ENCODE measurements around the gene BACE1-AS. TPM values are rescaled to one million over a fixed set of nuclear protein-coding genes. Genes with fewer than 3 reads are reported as not detected.

Gene BACE1-AS
- total and polyA plus RNA-seq, 4 donors: 1.3 to 11.5 (median 7.4) TPM

GRCh38 chr11:117281159-117281558 lies 10.0 kb upstream of the BACE1-AS start:
- WGBS, 2 donors: 48 to 63% methylated on average over 6 of the region's 6 CpGs
- H3K27me3 ChIP-seq (ENCODE audit: control insufficient read depth in 1 of 2, insufficient read depth in 2 of 2, low read length in 1 of 2): no peaks in the 10 kb centered on the region
- no peaks in the 10 kb centered on the region for H3K9me3 ChIP-seq (ENCODE audit: control insufficient read depth, low read length)
- no peaks in the 10 kb centered on the region for H3K4me1 ChIP-seq (ENCODE audit: control insufficient read depth in 1 of 2, insufficient read depth in 2 of 2, low read length in 2 of 2)
- no peak overlapping the region for H3K4me3 ChIP-seq (ENCODE audit: low read length in 2 of 2)
- peaks cover 0 to 4% of the 10 kb centered on the region in 2 donors for H3K36me3 ChIP-seq (ENCODE audit: control insufficient read depth in 1 of 2, insufficient read depth in 2 of 2, low read length in 1 of 2)
- ATAC-seq (ENCODE audit: low FRiP score) (no peak), DNase-seq (no peak)
- intact Hi-C loops (cut with DNase I): no loop called here
- no peak overlapping the region for H3K27ac ChIP-seq (ENCODE audit: low read depth in 1 of 2, low read length in 2 of 2)

DNA sequence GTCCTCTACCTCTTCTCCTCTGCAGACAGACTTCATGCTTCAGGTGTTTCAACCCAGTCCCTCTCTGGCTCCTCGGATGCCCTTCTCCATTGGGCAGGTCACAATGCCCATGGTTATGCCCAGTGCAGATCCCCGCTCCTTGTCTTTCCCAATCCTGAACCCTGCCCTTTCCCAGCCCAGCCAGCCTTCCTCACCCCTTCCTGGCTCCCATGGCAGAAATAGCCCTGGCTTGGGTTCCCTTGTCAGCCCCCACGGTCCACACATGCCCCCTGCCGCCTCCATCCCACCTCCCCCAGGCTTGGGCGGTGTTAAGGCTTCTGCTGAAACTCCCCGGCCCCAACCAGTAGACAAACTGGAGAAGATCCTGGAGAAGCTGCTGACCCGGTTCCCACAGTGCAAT lies 9.3 kb upstream of the BACE1-AS start:
- no peak for DNase-seq
- Histone ChIP-seq H3K36me3 (ENCODE audit: control insufficient read depth in 1 of 2, insufficient read depth in 2 of 2, low read length in 1 of 2) (peaks cover 0 to 4% of the 10 kb centered on the region in 2 donors), H3K9me3 (ENCODE audit: control insufficient read depth, low read length) (no peaks in the 10 kb centered on the region), H3K27me3 (ENCODE audit: control insufficient read depth in 1 of 2, insufficient read depth in 2 of 2, low read length in 1 of 2) (no peaks in the 10 kb centered on the region), H3K27ac (ENCODE audit: low read depth in 1 of 2, low read length in 2 of 2) (no peak overlapping the region), H3K4me1 (ENCODE audit: control insufficient read depth in 1 of 2, insufficient read depth in 2 of 2, low read length in 2 of 2) (no peaks in the 10 kb centered on the region), H3K4me3 (ENCODE audit: low read length in 2 of 2) (no peak overlapping the region)
- intact Hi-C loops (cut with DNase I): no loop called here
- ATAC-seq (ENCODE audit: low FRiP score): no peak
- 94 to 95% methylated on average over 7 of the region's 7 CpGs for WGBS, 2 donors

DNA sequence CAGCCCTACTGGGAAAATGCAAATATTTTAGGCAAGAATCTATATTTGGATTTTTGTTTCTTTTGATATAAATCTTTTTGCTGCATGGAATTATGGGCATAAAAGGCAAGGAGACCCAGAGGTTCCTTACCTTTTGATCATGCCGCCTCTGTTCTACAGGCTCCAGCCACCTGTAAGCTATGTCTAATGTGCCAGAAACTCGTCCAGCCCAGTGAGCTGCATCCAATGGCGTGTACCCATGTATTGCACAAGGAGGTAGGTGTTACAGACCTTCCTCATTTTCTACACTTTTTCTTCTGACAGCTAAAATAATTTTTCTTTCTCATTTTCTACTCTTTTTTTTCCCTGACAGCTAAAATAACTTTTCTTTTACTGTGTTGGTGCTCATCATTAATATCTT lies 8.2 kb upstream of the BACE1-AS start:
- intact Hi-C loops (cut with DNase I): no loop called here
- ATAC-seq (ENCODE audit: low FRiP score) (no peak), DNase-seq (no peak)
- H3K4me3 ChIP-seq (ENCODE audit: low read length in 2 of 2): no peak overlapping the region
- no peak overlapping the region for H3K27ac ChIP-seq (ENCODE audit: low read depth in 1 of 2, low read length in 2 of 2)
- H3K4me1 ChIP-seq (ENCODE audit: control insufficient read depth in 1 of 2, insufficient read depth in 2 of 2, low read length in 2 of 2): no peaks in the 10 kb centered on the region
- peaks cover 0 to 4% of the 10 kb centered on the region in 2 donors for H3K36me3 ChIP-seq (ENCODE audit: control insufficient read depth in 1 of 2, insufficient read depth in 2 of 2, low read length in 1 of 2)
- no peaks in the 10 kb centered on the region for H3K27me3 ChIP-seq (ENCODE audit: control insufficient read depth in 1 of 2, insufficient read depth in 2 of 2, low read length in 1 of 2)
- WGBS, 2 donors: 89 to 94% methylated on average over 3 of the region's 3 CpGs
- no peaks in the 10 kb centered on the region for H3K9me3 ChIP-seq (ENCODE audit: control insufficient read depth, low read length)

DNA sequence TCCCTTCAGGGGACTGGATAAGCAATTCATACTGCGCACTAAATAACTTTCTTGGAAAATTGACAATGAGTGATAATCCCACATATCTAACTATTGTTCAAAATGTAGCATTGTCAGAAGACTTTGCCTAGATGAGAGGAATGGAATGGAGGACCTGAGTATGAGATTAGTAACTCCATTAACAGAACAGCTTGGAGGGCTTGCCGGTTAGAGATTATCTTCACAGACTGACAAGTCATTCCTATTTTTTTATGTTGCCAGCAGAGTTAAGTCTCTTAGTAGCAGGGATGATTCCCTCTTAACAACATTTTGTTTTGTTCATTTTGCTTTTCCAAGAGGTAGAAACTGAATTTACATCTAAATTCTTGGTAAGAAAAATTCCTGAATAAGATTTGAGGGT lies 7.1 kb upstream of the BACE1-AS start:
- no peak for ATAC-seq (ENCODE audit: low FRiP score)
- Histone ChIP-seq H3K27me3 (ENCODE audit: control insufficient read depth in 1 of 2, insufficient read depth in 2 of 2, low read length in 1 of 2) (no peaks in the 10 kb centered on the region), H3K4me3 (ENCODE audit: low read length in 2 of 2) (no peak overlapping the region), H3K4me1 (ENCODE audit: control insufficient read depth in 1 of 2, insufficient read depth in 2 of 2, low read length in 2 of 2) (no peaks in the 10 kb centered on the region), H3K27ac (ENCODE audit: low read depth in 1 of 2, low read length in 2 of 2) (no peak overlapping the region), H3K9me3 (ENCODE audit: control insufficient read depth, low read length) (no peaks in the 10 kb centered on the region), H3K36me3 (ENCODE audit: control insufficient read depth in 1 of 2, insufficient read depth in 2 of 2, low read length in 1 of 2) (peaks cover under 1 to 4% of the 10 kb centered on the region in 2 donors)
- intact Hi-C loops (cut with DNase I): no loop called here
- DNase-seq: no peak
- 95 to 97% methylated on average over 2 of the region's 2 CpGs for WGBS, 2 donors

DNA sequence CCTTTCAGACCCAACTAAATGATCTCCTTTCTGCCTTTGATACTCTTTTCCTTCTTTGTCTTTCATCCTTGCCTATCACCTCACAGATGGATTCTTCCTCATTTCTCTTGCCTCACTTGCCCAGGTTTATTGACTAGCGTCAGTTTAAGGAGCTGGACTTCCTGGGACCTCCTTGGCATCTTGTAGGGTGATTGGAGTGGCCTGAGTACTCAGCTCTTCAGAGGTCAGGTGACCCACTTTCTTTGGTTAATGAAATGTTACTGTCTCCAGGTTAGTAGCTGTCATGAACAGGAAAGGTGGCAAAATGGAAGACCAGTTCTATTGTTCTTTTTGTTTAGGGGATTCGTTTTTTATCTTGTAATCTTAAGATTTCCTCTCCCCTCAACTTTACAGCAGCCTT lies 4.6 kb upstream of the BACE1-AS start:
- Histone ChIP-seq H3K4me1 (ENCODE audit: control insufficient read depth in 1 of 2, insufficient read depth in 2 of 2, low read length in 2 of 2) (no peaks in the 10 kb centered on the region), H3K36me3 (ENCODE audit: control insufficient read depth in 1 of 2, insufficient read depth in 2 of 2, low read length in 1 of 2) (peaks cover 5 to 18% of the 10 kb centered on the region in 2 donors), H3K4me3 (ENCODE audit: low read length in 2 of 2) (no peak overlapping the region), H3K9me3 (ENCODE audit: control insufficient read depth, low read length) (no peaks in the 10 kb centered on the region), H3K27ac (ENCODE audit: low read depth in 1 of 2, low read length in 2 of 2) (no peak overlapping the region), H3K27me3 (ENCODE audit: control insufficient read depth in 1 of 2, insufficient read depth in 2 of 2, low read length in 1 of 2) (no peaks in the 10 kb centered on the region)
- WGBS, 2 donors: 80 to 83% methylated on average over 2 of the region's 2 CpGs
- ATAC-seq (ENCODE audit: low FRiP score) (no peak), DNase-seq (no peak)
- intact Hi-C loops (cut with DNase I): no loop called here

GRCh38 chr11:117287668-117288067 lies 3.5 kb upstream of the BACE1-AS start:
- Histone ChIP-seq H3K27me3 (ENCODE audit: control insufficient read depth in 1 of 2, insufficient read depth in 2 of 2, low read length in 1 of 2) (no peaks in the 10 kb centered on the region), H3K4me1 (ENCODE audit: control insufficient read depth in 1 of 2, insufficient read depth in 2 of 2, low read length in 2 of 2) (no peaks in the 10 kb centered on the region), H3K9me3 (ENCODE audit: control insufficient read depth, low read length) (no peaks in the 10 kb centered on the region), H3K36me3 (ENCODE audit: control insufficient read depth in 1 of 2, insufficient read depth in 2 of 2, low read length in 1 of 2) (peaks cover 5 to 16% of the 10 kb centered on the region in 2 donors), H3K4me3 (ENCODE audit: low read length in 2 of 2) (no peak overlapping the region), H3K27ac (ENCODE audit: low read depth in 1 of 2, low read length in 2 of 2) (no peak overlapping the region)
- intact Hi-C loops (cut with DNase I): no loop called here
- no peak for ATAC-seq (ENCODE audit: low FRiP score)
- WGBS, 2 donors: 65 to 76% methylated on average over 3 of the region's 3 CpGs
- no peak for DNase-seq

DNA sequence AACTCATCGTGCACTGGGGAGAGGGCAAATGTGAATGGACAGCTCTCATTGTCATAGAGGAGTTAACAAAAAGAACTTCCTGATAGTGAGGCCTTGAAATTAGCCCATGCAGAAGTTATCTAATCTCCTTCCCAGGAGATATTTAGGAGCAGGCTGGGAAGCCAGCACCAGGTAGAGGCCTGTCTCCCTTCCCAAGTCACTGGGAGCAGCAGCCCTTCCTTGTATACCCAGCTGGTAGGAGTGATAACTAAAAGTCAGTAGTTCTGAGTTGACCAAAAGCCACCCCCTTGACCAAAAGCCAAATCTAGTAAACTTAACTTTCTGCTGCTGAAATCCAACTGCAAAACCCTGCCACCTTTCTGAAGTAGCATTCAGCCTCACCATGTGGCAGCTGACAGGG lies 1.4 kb upstream of the BACE1-AS start:
- ATAC-seq (ENCODE audit: low FRiP score): no peak
- Histone ChIP-seq H3K9me3 (ENCODE audit: control insufficient read depth, low read length) (no peaks in the 10 kb centered on the region), H3K36me3 (ENCODE audit: control insufficient read depth in 1 of 2, insufficient read depth in 2 of 2, low read length in 1 of 2) (peaks cover 5 to 16% of the 10 kb centered on the region in 2 donors), H3K4me1 (ENCODE audit: control insufficient read depth in 1 of 2, insufficient read depth in 2 of 2, low read length in 2 of 2) (no peaks in the 10 kb centered on the region), H3K27ac (ENCODE audit: low read depth in 1 of 2, low read length in 2 of 2) (no peak overlapping the region), H3K4me3 (ENCODE audit: low read length in 2 of 2) (no peak overlapping the region), H3K27me3 (ENCODE audit: control insufficient read depth in 1 of 2, insufficient read depth in 2 of 2, low read length in 1 of 2) (no peaks in the 10 kb centered on the region)
- DNase-seq: no peak
- WGBS, 2 donors: 94 to 95% methylated on average over 1 of the region's 1 CpG
- intact Hi-C loops (cut with DNase I): no loop called here

DNA sequence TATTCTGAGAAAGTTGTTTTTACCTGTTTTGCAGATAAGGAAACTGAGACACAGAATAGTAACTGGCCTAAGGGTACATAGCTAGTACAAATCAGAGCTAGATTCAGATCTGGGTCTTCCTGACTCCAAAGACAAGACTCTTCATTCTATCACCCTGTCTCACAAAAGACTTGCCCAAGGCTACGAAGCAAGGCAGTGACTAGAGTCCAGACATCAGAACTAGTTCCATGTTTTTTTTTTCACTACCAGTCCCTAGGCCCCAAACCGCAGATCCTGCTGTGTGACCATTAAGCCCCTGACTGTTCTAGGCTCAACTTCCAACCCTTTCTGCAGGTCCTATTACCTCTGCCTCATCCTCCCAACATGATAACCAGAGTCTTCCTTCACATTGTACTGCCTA lies 1.5 kb downstream of the BACE1-AS start:
- Histone ChIP-seq H3K27ac (ENCODE audit: low read depth in 1 of 2, low read length in 2 of 2) (no peak overlapping the region), H3K4me3 (ENCODE audit: low read length in 2 of 2) (no peak overlapping the region), H3K4me1 (ENCODE audit: control insufficient read depth in 1 of 2, insufficient read depth in 2 of 2, low read length in 2 of 2) (no peaks in the 10 kb centered on the region), H3K36me3 (ENCODE audit: control insufficient read depth in 1 of 2, insufficient read depth in 2 of 2, low read length in 1 of 2) (peaks cover 5 to 16% of the 10 kb centered on the region in 2 donors), H3K27me3 (ENCODE audit: control insufficient read depth in 1 of 2, insufficient read depth in 2 of 2, low read length in 1 of 2) (no peaks in the 10 kb centered on the region), H3K9me3 (ENCODE audit: control insufficient read depth, low read length) (no peaks in the 10 kb centered on the region)
- ATAC-seq (ENCODE audit: low FRiP score) (no peak), DNase-seq (no peak)
- intact Hi-C loops (cut with DNase I): no loop called here
- 96% methylated on average over 2 of the region's 2 CpGs for WGBS, 2 donors

GRCh38 chr11:117295438-117296137 lies 4.4 kb downstream of the BACE1-AS start:
- no peak for ATAC-seq (ENCODE audit: low FRiP score)
- Histone ChIP-seq H3K36me3 (ENCODE audit: control insufficient read depth in 1 of 2, insufficient read depth in 2 of 2, low read length in 1 of 2) (peaks cover 0 to 2% of the 10 kb centered on the region in 2 donors), H3K9me3 (ENCODE audit: control insufficient read depth, low read length) (no peaks in the 10 kb centered on the region), H3K27me3 (ENCODE audit: control insufficient read depth in 1 of 2, insufficient read depth in 2 of 2, low read length in 1 of 2) (no peaks in the 10 kb centered on the region), H3K27ac (ENCODE audit: low read depth in 1 of 2, low read length in 2 of 2) (no peak overlapping the region), H3K4me1 (ENCODE audit: control insufficient read depth in 1 of 2, insufficient read depth in 2 of 2, low read length in 2 of 2) (no peaks in the 10 kb centered on the region), H3K4me3 (ENCODE audit: low read length in 2 of 2) (no peak overlapping the region)
- WGBS, 2 donors: 81% methylated on average over 9 of the region's 9 CpGs
- intact Hi-C loops (cut with DNase I): no loop called here
- DNase-seq: no peak

Data from aorta (tissue), 5 donors.